Karpas-422 (cell line): ENCODE measurements around the gene TRIM8. TPM values are rescaled to one million over a fixed set of nuclear protein-coding genes. Genes with fewer than 3 reads are reported as not detected.

Experiments
- DNase-seq: peaks from one replicate; pipeline ENCODE4 v3.0.0-alpha.2; 2015
- H2AFZ ChIP-seq: fragments of 200-600 bp; sonication (generic); 2 replicates; pipeline ENCODE4 v1.6.1; 2014; ENCODE audit warnings: antibody characterized with exemption, low read length, mixed read lengths
- H3K27ac ChIP-seq: fragments of 200-600 bp; sonication (generic); 2 replicates; pipeline ENCODE4 v1.5.1; 2014; ENCODE audit warnings: mild to moderate bottlenecking, low read length, moderate library complexity
- H3K27me3 ChIP-seq: fragments of 200-600 bp; sonication (generic); 2 replicates; pipeline ENCODE4 v1.6.1; 2014; ENCODE audit warnings: low read length, mixed read lengths
- H3K36me3 ChIP-seq: fragments of 200-600 bp; sonication (generic); 2 replicates; pipeline ENCODE4 v1.6.1; 2014; ENCODE audit warnings: low read length, mixed read lengths; ENCODE audit not compliant: insufficient read depth
- H3K4me1 ChIP-seq: fragments of 200-600 bp; sonication (generic); 2 replicates; pipeline ENCODE4 v1.6.1; 2014; ENCODE audit warnings: mild to moderate bottlenecking, low read length, mixed read lengths
- H3K4me2 ChIP-seq: fragments of 200-600 bp; sonication (generic); 2 replicates; pipeline ENCODE4 v1.6.1; 2014; ENCODE audit warnings: low read length, low read depth, mild to moderate bottlenecking; ENCODE audit not compliant: poor library complexity, severe bottlenecking
- H3K4me3 ChIP-seq: fragments of 200-600 bp; sonication (generic); 2 replicates; pipeline ENCODE4 v1.5.1; 2014; ENCODE audit warnings: mild to moderate bottlenecking, antibody characterized with exemption, low read length, mixed read lengths
- H3K79me2 ChIP-seq: fragments of 200-600 bp; sonication (generic); 2 replicates; pipeline ENCODE4 v1.6.1; 2014; ENCODE audit warnings: mild to moderate bottlenecking, low read length, mixed read lengths
- H3K9ac ChIP-seq: fragments of 200-600 bp; sonication (generic); 2 replicates; pipeline ENCODE4 v1.6.0; 2014; ENCODE audit warnings: low read length
- H3K9me2 ChIP-seq: fragments of 200-600 bp; sonication (generic), shearing (Covaris generic); replicated peaks from 2 replicates; pipeline ENCODE4 v1.6.0; 2014; ENCODE audit warnings: mild to moderate bottlenecking, low read length, moderate library complexity; ENCODE audit not compliant: insufficient read depth
- H3K9me3 ChIP-seq: fragments of 300-700, 200-600 bp; sonication (generic); 2 replicates; pipeline ENCODE4 v1.6.1; 2014; ENCODE audit warnings: low read length, mixed read lengths
- H4K20me1 ChIP-seq: fragments of 200-600 bp; sonication (generic); 2 replicates; pipeline ENCODE4 v1.6.1; 2014; ENCODE audit warnings: mild to moderate bottlenecking, antibody characterized with exemption, low read length, low read depth; ENCODE audit not compliant: insufficient read depth
- total RNA-seq: library from RNA; depleted of rRNA; stranded (reverse); fragments of >200 nt; shearing (Covaris generic); gene quantifications from 2 replicates; pipeline ENCODE4 v1.2.3, GENCODE V29; 2014; ENCODE audit warnings: low replicate concordance

TRIM8 gene
- total RNA-seq, 1 experiment from 2014 or later: 111 TPM

- H3K9ac ChIP-seq: no peak overlapping the region
Observed at GRCh38 chr10:102626026-102626685, 18.1 kb upstream of the TRIM8 start.

GRCh38 chr10:102627291-102627735 lies 17.0 kb upstream of the TRIM8 start:
- Histone ChIP-seq H3K4me1 (0 out of 2 replicates have a peak, but pooled peaks cover 4% of the 10 kb centered on the region), H3K27ac (no peak overlapping the region), H3K27me3 (no peaks in the 10 kb centered on the region), H2AFZ (no peak overlapping the region), H3K36me3 (no peaks in the 10 kb centered on the region), H3K9ac (no peak overlapping the region), H3K4me3 (no peak overlapping the region), H3K79me2 (no peaks in the 10 kb centered on the region), H3K9me2 (no peaks in the 10 kb centered on the region), H3K9me3 (no peaks in the 10 kb centered on the region), H3K4me2 (no peak overlapping the region), H4K20me1 (no peaks in the 10 kb centered on the region)
- DNase-seq: no peak

More at GRCh38 chr10:102626026-102626685, 18.1 kb upstream of the TRIM8 start:
- Histone ChIP-seq H2AFZ (no peak overlapping the region), H3K27me3 (no peaks in the 10 kb centered on the region), H3K9me2 (no peaks in the 10 kb centered on the region), H4K20me1 (no peaks in the 10 kb centered on the region), H3K36me3 (no peaks in the 10 kb centered on the region), H3K4me2 (no peak overlapping the region), H3K27ac (no peak overlapping the region), H3K79me2 (no peaks in the 10 kb centered on the region), H3K9me3 (no peaks in the 10 kb centered on the region), H3K4me1 (0 out of 2 replicates have a peak, but pooled peaks cover 4% of the 10 kb centered on the region), H3K4me3 (no peak overlapping the region)
- no peak for DNase-seq

GRCh38 chr10:102627736-102628293 lies 16.5 kb upstream of the TRIM8 start:
- no peak overlapping the region for H3K4me2 ChIP-seq
- H4K20me1 ChIP-seq: no peaks in the 10 kb centered on the region
- H3K9ac ChIP-seq: no peak overlapping the region

GRCh38 chr10:102628451-102628911 lies 15.8 kb upstream of the TRIM8 start:
- Histone ChIP-seq H4K20me1 (no peaks in the 10 kb centered on the region), H3K27me3 (no peaks in the 10 kb centered on the region), H3K9ac (no peak overlapping the region), H3K9me3 (no peaks in the 10 kb centered on the region), H3K36me3 (no peaks in the 10 kb centered on the region), H3K27ac (no peak overlapping the region), H3K79me2 (no peaks in the 10 kb centered on the region), H3K4me2 (no peak overlapping the region), H2AFZ (no peak overlapping the region), H3K4me1 (0 out of 2 replicates have a peak, but pooled peaks cover 4% of the 10 kb centered on the region), H3K9me2 (no peaks in the 10 kb centered on the region), H3K4me3 (no peak overlapping the region)
- no peak for DNase-seq

More at GRCh38 chr10:102627736-102628293, 16.5 kb upstream of the TRIM8 start:
- no peaks in the 10 kb centered on the region for H3K9me3 ChIP-seq
- DNase-seq: no peak
- H3K4me3 ChIP-seq: no peak overlapping the region
- H3K79me2 ChIP-seq: no peaks in the 10 kb centered on the region
- no peak overlapping the region for H2AFZ ChIP-seq
- H3K36me3 ChIP-seq: no peaks in the 10 kb centered on the region
- no peaks in the 10 kb centered on the region for H3K27me3 ChIP-seq
- H3K4me1 ChIP-seq: 0 out of 2 replicates have a peak, but pooled peaks cover 4% of the 10 kb centered on the region
- no peak overlapping the region for H3K27ac ChIP-seq
- no peaks in the 10 kb centered on the region for H3K9me2 ChIP-seq

GRCh38 chr10:102629661-102630614 lies 14.3 kb upstream of the TRIM8 start:
- Histone ChIP-seq H3K27me3 (no peaks in the 10 kb centered on the region), H2AFZ (no peak overlapping the region), H3K79me2 (no peaks in the 10 kb centered on the region), H3K36me3 (no peaks in the 10 kb centered on the region), H4K20me1 (no peaks in the 10 kb centered on the region), H3K27ac (no peak overlapping the region), H3K4me3 (no peak overlapping the region), H3K9ac (no peak overlapping the region), H3K9me2 (no peaks in the 10 kb centered on the region), H3K9me3 (no peaks in the 10 kb centered on the region), H3K4me1 (peaks cover 9% of the 10 kb centered on the region), H3K4me2 (no peak overlapping the region)
- DNase-seq: no peak

- no peak for DNase-seq
- H3K4me3 ChIP-seq: no peak overlapping the region
- no peak overlapping the region for H2AFZ ChIP-seq
- H3K4me1 ChIP-seq: peaks cover 8% of the 10 kb centered on the region
- H4K20me1 ChIP-seq: no peaks in the 10 kb centered on the region
- no peak overlapping the region for H3K27ac ChIP-seq
- H3K27me3 ChIP-seq: no peaks in the 10 kb centered on the region
- H3K36me3 ChIP-seq: no peaks in the 10 kb centered on the region
- H3K9ac ChIP-seq: no peak overlapping the region
- H3K9me2 ChIP-seq: no peaks in the 10 kb centered on the region
- no peaks in the 10 kb centered on the region for H3K79me2 ChIP-seq
- no peak overlapping the region for H3K4me2 ChIP-seq
- H3K9me3 ChIP-seq: no peaks in the 10 kb centered on the region
Observed at GRCh38 chr10:102630663-102631062, 13.6 kb upstream of the TRIM8 start.

GRCh38 chr10:102631525-102632393 lies 12.5 kb upstream of the TRIM8 start:
- H3K9ac ChIP-seq: no peak overlapping the region
- H3K36me3 ChIP-seq: no peaks in the 10 kb centered on the region
- H2AFZ ChIP-seq: no peak overlapping the region
- no peak overlapping the region for H3K4me3 ChIP-seq
- peaks cover 8% of the 10 kb centered on the region for H3K4me1 ChIP-seq
- DNase-seq: no peak
- no peaks in the 10 kb centered on the region for H3K79me2 ChIP-seq
- H3K9me2 ChIP-seq: no peaks in the 10 kb centered on the region
- no peak overlapping the region for H3K4me2 ChIP-seq
- no peaks in the 10 kb centered on the region for H3K27me3 ChIP-seq
- no peak overlapping the region for H3K27ac ChIP-seq
- no peaks in the 10 kb centered on the region for H4K20me1 ChIP-seq
- H3K9me3 ChIP-seq: no peaks in the 10 kb centered on the region
